ENCODE results near the gene KCTD14. TPM values are rescaled to one million over a fixed set of nuclear protein-coding genes. Genes with fewer than 3 reads are reported as not detected.
A peak's percentile ranks its signal among the peaks of the same experiment; 100 is the strongest.

Gene KCTD14
- total and polyA plus RNA-seq, 2 of the 8 experiments (the other 6 are each of a cell fraction or from before 2014, with no cell fraction given) = 21.6 to 24.9 TPM

- peak; percentile 94 for TF ChIP-seq SAP30 (IDR thresholded peaks at IDR 0.05; ENCODE audit: insufficient read depth, insufficient replicate concordance, low read length)
- peak; percentile 62 to 78 for TF ChIP-seq POLR2A (IDR thresholded peaks at IDR 0.05; ENCODE audit: control extremely low read depth in 1 of 2, low read depth in 2 of 2, low read length in 2 of 2)
- no peak for TF ChIP-seq NRF1 (IDR thresholded peaks at IDR 0.05; ENCODE audit: low read depth, low read length)
- peak; percentile 69 for TF ChIP-seq TBP (IDR thresholded peaks at IDR 0.05; ENCODE audit: low read depth, low read length)
- peak; percentile 92 for TF ChIP-seq YY1 (IDR thresholded peaks at IDR 0.05; ENCODE audit: low read depth, low read length)
- no peak for TF ChIP-seq USF2 (IDR thresholded peaks at IDR 0.05; ENCODE audit: low read length)
- no peak for TF ChIP-seq HDAC6 (IDR thresholded peaks at IDR 0.05; ENCODE audit: low read depth, low read length)
- TF ChIP-seq TAF1 (IDR thresholded peaks at IDR 0.05; ENCODE audit: low read depth, low read length) = peak; percentile 92
- peak; percentile 36 for TF ChIP-seq KDM4A (IDR thresholded peaks at IDR 0.05; ENCODE audit: low read depth, low read length, severe bottlenecking)
- no peak for TF ChIP-seq ZNF274 (IDR thresholded peaks at IDR 0.05; ENCODE audit: borderline replicate concordance, extremely low read depth, low read length)
- peak; percentile 49 for TF ChIP-seq CREB1 (IDR thresholded peaks at IDR 0.05)
- peak; percentile 33; the same call in 1 of the 2 replicates for TF ChIP-seq RFX5 (IDR thresholded peaks at IDR 0.05; ENCODE audit: borderline replicate concordance, low read depth, low read length)
- TF ChIP-seq EP300 (IDR thresholded peaks at IDR 0.05; ENCODE audit: borderline replicate concordance in 1 of 2, low read depth in 2 of 2, low read length in 2 of 2) = 0 out of 3 replicates have a peak, but pooled peaks of 1 of the 2 experiments have one; percentile 21
- TF ChIP-seq CBX5 (IDR thresholded peaks at IDR 0.05; ENCODE audit: low read depth, low read length) = no peak
- no peak for TF ChIP-seq GTF2F1 (IDR thresholded peaks at IDR 0.05; ENCODE audit: borderline replicate concordance, low read depth, low read length)
- peak; percentile 51 for TF ChIP-seq KDM5A (IDR thresholded peaks at IDR 0.05; ENCODE audit: low read length)
- TF ChIP-seq CBX8 (IDR thresholded peaks at IDR 0.05; ENCODE audit: borderline replicate concordance, low read depth, low read length) = no peak
- no peak for TF ChIP-seq RNF2 (IDR thresholded peaks at IDR 0.05; ENCODE audit: borderline replicate concordance, low read depth, low read length, missing control alignments, poor library complexity, severe bottlenecking)
- TF ChIP-seq SIN3A (conservative IDR thresholded peaks at IDR 0.05 in 1 of 2, IDR thresholded peaks at IDR 0.05 in 1 of 2; ENCODE audit: low read depth in 1 of 2, low read length in 2 of 2) = peak in 1 of 2 experiments; percentile 84; a peak in 2 of 4 replicates
Measured at GRCh38 chr11:77994434-77995362, 28.4 kb downstream of the KCTD14 start, which contains the start of gene INTS4 (continued).
